H1 (cell line): ENCODE measurements around the gene KIF25. TPM values are rescaled to one million over a fixed set of nuclear protein-coding genes. Genes with fewer than 3 reads are reported as not detected.

Experiments
- SAP30 ChIP-seq: fragments of 300-600 bp; sonication (generic); IDR thresholded peaks from 2 replicates; pipeline ENCODE4 v1.7.1; 2012; ENCODE audit warnings: low read length, moderate library complexity, mild to moderate bottlenecking, inconsistent platforms; ENCODE audit not compliant: insufficient read depth, insufficient replicate concordance
- polyA plus RNA-seq, 7 experiments: library from polyadenylated mRNA; depleted of rRNA in 3 of 7; stranded (reverse) in 5 of 7; unstranded in 2 of 7; fragments of >200 nt in 5 of 7; fragments of 200-250 nt in 2 of 7; gene quantifications; 1 replicate in 5 of 7; 2 replicates in 1 of 7; 4 replicates in 1 of 7; pipeline versions ENCODE4 v1.2.1 to v1.2.3, GENCODE V29; 2011 to 2013; ENCODE audit warnings: missing spikeins in 2 of 7, mixed read lengths in 2 of 7
- total RNA-seq: library from RNA; stranded (reverse); fragmentation: NEBNext Ultra II Directional; extraction: Animal tissue kit (Norgen Biotek cat#: 25700); gene quantifications from 2 replicates; pipeline ENCODE4 v1.2.1, GENCODE V29; 2021

Gene KIF25
- total and polyA plus RNA-seq, 2 of the 8 experiments (the other 6 are each of a cell fraction or from before 2014, with no cell fraction given) = 1.5 to 2.0 TPM

GRCh38 chr6:168086066-168086465, 88.6 kb downstream of the KIF25 start (continued):
- TF ChIP-seq SAP30 = no peak
